ENCODE data around the gene ZNF219.

Gene ZNF219

GRCh38 chr14:21063479-21063878 lies 35.0 kb downstream of the ZNF219 start:
- no peak for DNase-seq

- DNase-seq: no peak
Observed at GRCh38 chr14:21061347-21061668, 37.1 kb downstream of the ZNF219 start.

DNA sequence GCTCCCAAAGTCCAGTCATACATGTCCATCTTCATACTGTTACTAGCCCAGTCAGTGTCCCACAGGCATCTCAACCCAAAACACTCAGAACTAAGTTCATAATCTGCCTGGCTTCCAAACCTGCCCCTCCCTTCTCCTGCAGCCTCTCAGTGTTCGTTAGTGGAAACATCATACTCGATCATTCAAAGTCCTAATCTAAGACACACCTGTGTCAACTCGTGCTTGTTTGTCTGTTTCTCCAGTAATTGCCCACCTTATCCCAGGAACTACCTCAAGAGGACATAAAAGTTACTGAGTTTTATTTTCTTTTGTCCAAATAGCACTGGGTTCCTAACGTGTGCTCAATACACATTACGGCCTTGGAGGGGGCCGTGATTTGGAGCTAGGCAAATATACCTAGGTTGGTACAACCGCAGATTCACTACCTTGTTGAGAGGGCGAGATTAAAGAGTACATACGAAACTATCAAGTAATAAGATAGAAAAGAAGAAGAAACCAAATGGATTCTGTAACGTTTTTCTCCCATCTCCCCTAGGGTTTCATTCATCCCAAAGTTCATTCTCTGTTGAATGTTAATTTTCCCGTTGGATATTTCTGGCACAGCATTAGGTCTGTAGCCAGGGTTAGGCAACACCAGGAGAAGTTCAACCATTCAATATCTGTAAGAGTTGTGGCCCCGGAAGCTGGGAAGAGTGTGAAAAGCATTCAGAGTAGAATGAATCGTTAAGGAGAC lies 37.7 kb downstream of the ZNF219 start:
- DNase-seq: no peak

- DNase-seq: no peak
Observed at GRCh38 chr14:21059842-21060613, 38.4 kb downstream of the ZNF219 start.

GRCh38 chr14:21058903-21059302 lies 39.6 kb downstream of the ZNF219 start:
- no peak for DNase-seq

- DNase-seq: no peak
Observed at GRCh38 chr14:21057803-21058675, 40.4 kb downstream of the ZNF219 start, which contains the start of gene RNASE8. Gene RNASE8, plus strand, starts transcription at chr14:21057822. Its CDS starts 71 bp downstream, at chr14:21057893.

DNA sequence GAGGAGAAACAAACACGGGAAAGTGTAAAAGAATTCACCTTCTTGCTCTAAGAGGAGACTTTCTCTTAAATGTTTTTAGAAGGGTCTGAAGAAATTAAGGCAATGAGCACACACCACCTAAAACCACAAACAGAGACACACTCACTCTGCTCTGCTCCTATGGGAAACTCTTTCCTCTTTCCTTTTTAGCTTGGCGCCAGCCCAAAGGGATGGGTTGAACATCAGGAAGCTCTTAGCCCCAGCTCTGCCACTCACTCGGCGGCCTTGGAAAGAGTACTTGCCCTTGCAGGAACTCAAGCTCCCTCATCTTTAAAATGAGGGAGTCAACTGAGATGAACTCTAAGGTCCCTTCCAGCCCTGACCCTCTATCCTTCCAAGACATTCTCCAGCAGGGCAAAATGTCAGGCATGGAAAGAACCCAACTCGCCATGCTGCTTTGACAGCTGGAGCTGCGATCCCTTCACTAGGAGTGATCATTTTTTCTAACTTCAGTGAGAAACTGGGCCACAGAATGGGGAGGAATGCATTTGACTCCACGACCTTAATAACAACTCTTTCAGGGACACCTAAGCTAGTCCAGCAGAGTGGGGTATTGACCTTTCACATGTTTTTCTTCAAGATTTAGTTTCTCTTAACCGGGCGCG lies 41.8 kb downstream of the ZNF219 start:
- no peak for DNase-seq

DNA sequence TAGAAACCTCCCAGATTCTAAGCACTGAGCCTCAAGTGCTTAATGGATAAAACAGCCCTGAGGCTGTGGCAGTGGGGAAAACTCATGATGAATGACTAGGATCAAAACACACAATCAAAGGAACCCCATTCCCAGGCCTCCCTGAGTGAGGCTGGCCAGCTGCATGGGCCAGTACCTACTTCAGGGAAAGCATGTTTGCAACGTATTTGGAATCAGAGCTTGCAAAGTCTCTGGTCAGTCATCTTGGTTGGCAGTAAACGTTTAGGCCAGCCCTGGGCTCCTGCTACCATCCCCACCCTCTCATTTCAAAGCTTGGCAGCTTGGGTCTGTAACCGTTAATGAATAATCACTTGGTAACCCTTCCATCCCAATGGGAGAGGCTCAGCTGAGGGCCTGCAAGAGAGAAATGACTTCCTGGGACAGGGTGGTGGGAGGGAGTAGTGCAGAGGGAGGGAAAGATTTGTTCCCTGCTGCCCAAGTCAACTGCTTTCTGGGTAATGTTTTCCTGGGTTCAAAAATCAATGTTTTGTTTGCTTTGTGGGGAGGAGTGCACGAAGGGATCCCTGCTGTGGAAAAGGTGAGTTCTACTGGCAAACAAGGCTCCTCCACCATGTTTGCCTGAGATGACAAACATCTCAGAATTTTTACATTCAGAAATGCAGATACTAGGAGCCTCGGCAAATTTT lies 42.9 kb downstream of the ZNF219 start:
- no peak for DNase-seq

DNA sequence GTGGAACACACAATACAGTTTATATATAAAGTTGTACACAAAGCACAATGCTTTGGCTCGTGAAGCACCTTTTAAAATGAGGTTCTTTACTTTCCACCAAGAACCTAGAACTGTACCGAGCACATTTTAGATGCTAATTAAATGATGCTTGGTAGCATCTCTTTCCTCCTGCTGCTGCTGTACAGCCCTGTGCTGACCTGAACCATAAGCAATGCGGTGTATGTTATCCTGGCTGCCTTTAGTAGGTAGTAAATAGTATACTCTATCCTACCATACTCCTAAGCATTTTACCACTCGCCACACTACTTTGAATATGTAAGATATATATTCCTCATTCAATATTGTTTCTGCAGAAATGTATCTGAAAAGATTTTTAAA lies 43.7 kb downstream of the ZNF219 start:
- DNase-seq: no peak

DNA sequence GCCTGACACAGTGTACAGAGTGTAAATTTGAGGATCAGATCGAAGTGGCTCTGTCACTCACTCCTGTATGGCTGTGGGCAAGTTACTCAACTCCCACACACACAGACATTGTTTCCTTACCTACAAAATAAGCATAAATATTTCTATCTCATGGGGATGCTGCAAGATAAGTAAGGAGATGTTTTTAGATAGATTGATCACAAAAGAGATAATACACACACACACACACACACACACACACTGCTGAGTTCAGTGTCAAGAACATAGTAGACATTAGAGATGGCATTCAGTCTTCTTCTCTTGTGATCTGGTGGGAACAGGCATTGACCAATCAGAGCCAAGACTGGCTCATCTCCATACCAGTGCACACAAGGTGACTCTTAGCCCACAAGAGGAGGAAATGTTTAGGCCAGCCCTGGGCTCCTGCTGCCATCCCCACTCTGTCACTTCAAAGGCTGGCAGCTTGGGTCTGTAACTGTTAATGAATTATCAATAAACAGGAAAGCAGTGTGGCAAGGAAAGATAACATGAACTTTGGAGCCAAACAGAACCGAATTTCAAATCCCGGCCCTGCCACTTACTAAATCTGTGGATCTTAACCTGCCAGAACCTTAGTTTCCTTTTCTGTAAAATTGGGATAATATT lies 44.2 kb downstream of the ZNF219 start:
- DNase-seq: no peak

DNA sequence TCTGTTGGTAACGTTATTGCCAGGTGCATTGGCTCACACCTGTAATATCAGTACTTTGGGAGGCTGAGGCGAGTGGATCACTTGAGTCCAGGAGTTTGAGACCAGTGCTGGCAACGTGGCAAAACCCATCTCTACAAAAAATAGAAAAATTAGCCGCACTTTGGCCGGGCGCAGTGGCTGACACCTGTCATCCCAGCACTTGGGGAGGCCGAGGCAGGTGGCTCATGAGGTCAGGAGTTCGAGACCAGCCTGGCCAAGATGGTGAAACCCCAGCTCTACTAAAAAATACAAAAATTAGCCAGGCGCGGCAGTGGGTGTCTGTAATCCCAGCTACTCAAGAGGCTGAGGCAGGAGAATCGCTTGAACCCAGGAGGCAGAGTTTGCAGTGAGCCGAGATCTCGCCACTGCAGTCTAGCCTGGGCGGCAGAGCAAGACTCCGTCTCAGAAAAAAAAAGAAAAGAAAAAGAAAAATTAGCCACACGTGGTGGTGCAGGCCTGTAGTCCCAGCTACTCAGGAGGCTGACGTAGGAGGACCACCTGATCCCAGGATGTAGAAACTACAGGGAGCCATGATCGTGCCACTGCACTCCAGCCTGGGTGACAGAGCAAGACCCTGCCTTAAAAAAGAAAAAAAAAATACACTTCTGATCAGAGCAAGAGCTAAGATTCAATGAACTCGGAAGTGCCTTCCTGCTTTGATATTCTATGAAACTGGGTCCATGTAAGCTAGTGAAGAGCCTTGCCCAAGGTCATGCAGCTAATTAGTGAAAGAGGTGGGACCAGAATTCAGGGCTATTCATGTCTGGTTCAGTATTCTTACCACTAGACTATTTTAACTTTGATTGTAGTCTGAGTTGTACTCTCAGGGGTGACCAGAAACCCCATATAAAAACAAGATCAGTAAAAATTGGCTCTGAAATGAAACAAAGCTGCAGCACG lies 45.0 kb downstream of the ZNF219 start:
- DNase-seq: no peak

- DNase-seq: no peak
Observed at GRCh38 chr14:21050597-21050996, 47.9 kb downstream of the ZNF219 start.

GRCh38 chr14:21049271-21049673 lies 49.2 kb downstream of the ZNF219 start:
- no peak for DNase-seq

- DNase-seq: no peak
Observed at GRCh38 chr14:21048638-21049037, 49.8 kb downstream of the ZNF219 start.

GRCh38 chr14:21047378-21047781 lies 51.1 kb downstream of the ZNF219 start:
- DNase-seq: no peak

DNA sequence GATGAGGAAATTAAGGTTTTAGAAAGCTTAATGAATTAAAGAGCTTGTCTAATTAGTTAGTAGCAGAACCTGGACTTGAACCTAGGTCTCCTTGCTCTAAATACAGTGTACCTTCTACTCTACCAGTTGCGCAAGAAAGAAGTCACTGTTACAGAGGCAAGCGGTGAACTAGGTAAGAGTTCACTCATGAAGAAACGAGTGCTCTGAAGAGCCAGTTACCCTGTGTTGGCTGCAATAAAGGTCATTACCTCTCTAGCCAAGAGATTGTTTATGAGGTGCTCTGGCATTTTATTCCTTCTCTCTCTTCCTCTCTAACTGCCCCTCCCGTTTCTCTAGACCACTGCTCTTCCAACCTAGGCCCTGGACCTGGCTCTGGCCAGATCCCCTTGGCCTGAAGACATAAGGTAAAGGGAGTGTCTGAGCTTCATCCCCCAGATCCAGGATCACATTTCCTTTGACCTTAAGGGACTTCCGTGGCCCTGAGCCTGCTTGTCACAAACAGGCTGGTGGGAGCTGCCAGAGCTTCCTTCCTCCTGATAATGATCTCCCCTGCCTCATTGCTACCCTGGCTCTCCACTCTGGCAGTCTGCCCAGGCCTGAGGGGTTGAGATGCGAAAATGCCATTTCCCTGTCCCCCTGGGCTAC lies 54.4 kb downstream of the ZNF219 start:
- no peak for DNase-seq

- DNase-seq: no peak
Observed at GRCh38 chr14:21043387-21043973, 55.0 kb downstream of the ZNF219 start.

DNA sequence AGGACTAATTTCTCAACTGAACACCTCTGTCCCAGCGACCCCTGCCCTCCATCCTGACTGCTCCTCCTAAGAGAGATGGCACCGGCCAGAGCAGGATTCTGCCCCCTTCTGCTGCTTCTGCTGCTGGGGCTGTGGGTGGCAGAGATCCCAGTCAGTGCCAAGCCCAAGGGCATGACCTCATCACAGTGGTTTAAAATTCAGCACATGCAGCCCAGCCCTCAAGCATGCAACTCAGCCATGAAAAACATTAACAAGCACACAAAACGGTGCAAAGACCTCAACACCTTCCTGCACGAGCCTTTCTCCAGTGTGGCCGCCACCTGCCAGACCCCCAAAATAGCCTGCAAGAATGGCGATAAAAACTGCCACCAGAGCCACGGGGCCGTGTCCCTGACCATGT lies 55.5 kb downstream of the ZNF219 start:
- DNase-seq: no peak

DNA sequence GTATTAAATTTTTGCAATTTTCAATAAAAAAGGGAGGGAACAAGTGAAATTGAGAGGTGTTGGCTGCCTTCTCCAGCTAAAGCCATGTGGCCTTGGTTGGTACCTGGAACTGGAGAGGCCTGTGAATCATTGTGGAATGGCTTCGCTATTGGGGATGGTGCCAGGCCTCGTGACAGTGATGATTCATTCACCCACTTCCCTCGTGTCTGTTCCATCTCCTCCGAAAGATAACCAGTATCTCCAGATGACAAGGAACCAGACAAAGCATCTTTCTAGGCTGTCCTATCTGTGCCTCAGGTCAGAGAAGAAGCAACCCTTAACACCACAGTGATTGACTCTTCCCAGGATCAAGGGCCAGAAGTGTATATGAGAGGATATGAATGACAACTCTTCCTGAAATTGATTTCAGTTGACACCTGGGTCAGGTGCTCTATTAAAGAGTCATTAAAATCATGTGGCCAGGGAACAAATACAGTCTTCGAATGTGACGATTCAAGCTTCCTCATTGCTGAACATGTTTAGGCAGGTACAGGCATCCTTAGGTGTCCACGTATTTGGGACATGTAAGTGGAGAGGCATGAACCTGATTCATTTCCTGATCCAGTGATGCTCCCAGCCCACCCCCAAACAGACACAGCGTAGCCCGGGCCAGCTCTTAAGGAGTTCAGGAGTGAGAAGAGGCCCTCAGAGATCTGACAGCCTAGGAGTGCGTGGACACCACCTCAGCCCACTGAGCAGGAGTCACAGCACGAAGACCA lies 56.6 kb downstream of the ZNF219 start, which contains the start of gene RNASE7:
RNASE7 (plus strand) TSS at position 687 of the 758 bp plus-strand sequence. CDS start 631 bp downstream, outside the sequence.
- no peak for DNase-seq
